Central memory CD8-positive, alpha-beta T cell (primary cell): ENCODE results near the gene UBB.
"Not testable (repeated sequence)": the region's sequence is repeated elsewhere in the genome, so short reads cannot be mapped to it uniquely, and the experiment has no call there.

Experiments
- ATAC-seq: fragments of 150-1000 bp; cut with Tn5 transposase; replicated peaks from 2 replicates; pipeline ENCODE4 v1.10.0; 2022; ENCODE audit warnings: mild to moderate bottlenecking, moderate FRiP score, moderate number of reproducible peaks; ENCODE audit not compliant: poor library complexity, severe bottlenecking; ENCODE audit errors: extremely low read depth
- DNase-seq, 2 donors: peaks; one replicate each; pipeline ENCODE4 v3.0.0; 2021; ENCODE audit warnings: low spot score in 2 of 2
- H3K27ac Mint-ChIP-seq: one replicate; pipeline ENCODE4 v1.8.0; 2022; ENCODE audit warnings: low read depth, mild to moderate bottlenecking, moderate library complexity, mixed read lengths
- H3K27me3 Mint-ChIP-seq: one replicate; pipeline ENCODE4 v1.8.0; 2022; ENCODE audit warnings: mixed read lengths
- H3K36me3 Mint-ChIP-seq: one replicate; pipeline ENCODE4 v1.8.0; 2022; ENCODE audit warnings: mild to moderate bottlenecking, moderate library complexity, mixed read lengths; ENCODE audit not compliant: insufficient read depth
- H3K4me1 Mint-ChIP-seq: one replicate; pipeline ENCODE4 v1.8.0; 2022; ENCODE audit warnings: mixed read lengths
- H3K4me3 Mint-ChIP-seq: one replicate; pipeline ENCODE4 v1.8.0; 2022; ENCODE audit warnings: mild to moderate bottlenecking, moderate library complexity, mixed read lengths
- H3K9me3 Mint-ChIP-seq: one replicate; pipeline ENCODE4 v1.8.0; 2022; ENCODE audit warnings: mixed read lengths

UBB gene

GRCh38 chr17:16383216-16383615, 2.3 kb downstream of the UBB start:
- peaks cover 53% of the 10 kb centered on the region for H3K4me1 Mint-ChIP-seq
- ATAC-seq, result no peak
- no peaks in the 10 kb centered on the region for H3K9me3 Mint-ChIP-seq
- no peak overlapping the region for H3K27ac Mint-ChIP-seq
- DNase-seq, result no peak
- H3K27me3 Mint-ChIP-seq, result no peaks in the 10 kb centered on the region
- peaks cover 37% of the 10 kb centered on the region for H3K36me3 Mint-ChIP-seq
- H3K4me3 Mint-ChIP-seq, result peak overlapping the region; percentile 93

GRCh38 chr17:16383772-16384287, 2.9 kb downstream of the UBB start:
- Mint-ChIP-seq H3K27ac (no peak overlapping the region), H3K27me3 (no peaks in the 10 kb centered on the region), H3K9me3 (no peaks in the 10 kb centered on the region), H3K4me1 (peaks cover 53% of the 10 kb centered on the region), H3K36me3 (peaks cover 37% of the 10 kb centered on the region), H3K4me3 (no peak overlapping the region)
- no peak for ATAC-seq
- DNase-seq, result no peak

GRCh38 chr17:16384557-16384956, 3.7 kb downstream of the UBB start:
- Mint-ChIP-seq H3K27me3 (no peaks in the 10 kb centered on the region), H3K4me1 (peaks cover 53% of the 10 kb centered on the region), H3K4me3 (no peak overlapping the region), H3K9me3 (no peaks in the 10 kb centered on the region), H3K36me3 (peaks cover 37% of the 10 kb centered on the region), H3K27ac (no peak overlapping the region)
- no peak for DNase-seq
- ATAC-seq, result no peak

GRCh38 chr17:16386126-16386507, 5.2 kb downstream of the UBB start:
- peak overlapping the region; percentile 83 for H3K27ac Mint-ChIP-seq
- not testable (repeated sequence) for ATAC-seq, H3K9me3 Mint-ChIP-seq, H3K27me3 Mint-ChIP-seq, DNase-seq
- peaks cover 28% of the 10 kb centered on the region for H3K36me3 Mint-ChIP-seq
- H3K4me1 Mint-ChIP-seq, result peaks cover 44% of the 10 kb centered on the region
- H3K4me3 Mint-ChIP-seq, result peak overlapping the region; percentile 82

- peaks cover 8% of the 10 kb centered on the region for H3K4me1 Mint-ChIP-seq
- no peak overlapping the region for H3K27ac Mint-ChIP-seq
- ATAC-seq (no peak), DNase-seq (no peak)
- H3K36me3 Mint-ChIP-seq, result no peaks in the 10 kb centered on the region
- H3K4me3 Mint-ChIP-seq, result no peak overlapping the region
- H3K27me3 Mint-ChIP-seq, result no peaks in the 10 kb centered on the region
- no peaks in the 10 kb centered on the region for H3K9me3 Mint-ChIP-seq
Measured at GRCh38 chr17:16391451-16391850, 10.6 kb downstream of the UBB start.

- H3K4me1 Mint-ChIP-seq, H3K9me3 Mint-ChIP-seq, DNase-seq, H3K27me3 Mint-ChIP-seq, ATAC-seq, H3K27ac Mint-ChIP-seq, H3K36me3 Mint-ChIP-seq, H3K4me3 Mint-ChIP-seq: not testable (repeated sequence)
Measured at GRCh38 chr17:16392491-16392890, 11.6 kb downstream of the UBB start.

- not testable (repeated sequence) for H3K36me3 Mint-ChIP-seq, H3K4me3 Mint-ChIP-seq, H3K4me1 Mint-ChIP-seq, ATAC-seq, DNase-seq, H3K27ac Mint-ChIP-seq, H3K9me3 Mint-ChIP-seq
- H3K27me3 Mint-ChIP-seq, result peaks cover 16% of the 10 kb centered on the region
Measured at GRCh38 chr17:16395887-16396286, 15.0 kb downstream of the UBB start.

- peaks cover 19% of the 10 kb centered on the region for H3K27me3 Mint-ChIP-seq
- not testable (repeated sequence) for ATAC-seq, H3K36me3 Mint-ChIP-seq, H3K4me1 Mint-ChIP-seq, H3K27ac Mint-ChIP-seq, DNase-seq, H3K4me3 Mint-ChIP-seq, H3K9me3 Mint-ChIP-seq
Measured at GRCh38 chr17:16396693-16397092, 15.8 kb downstream of the UBB start.

- Mint-ChIP-seq H3K4me3 (no peak overlapping the region), H3K27ac (no peak overlapping the region), H3K4me1 (peaks cover 5% of the 10 kb centered on the region), H3K9me3 (no peaks in the 10 kb centered on the region), H3K27me3 (peaks cover 19% of the 10 kb centered on the region), H3K36me3 (no peaks in the 10 kb centered on the region)
- no peak for ATAC-seq
- DNase-seq, result no peak
Measured at GRCh38 chr17:16398270-16399267, 17.7 kb downstream of the UBB start.

- H3K27me3 Mint-ChIP-seq, H3K36me3 Mint-ChIP-seq, DNase-seq, H3K27ac Mint-ChIP-seq, H3K4me3 Mint-ChIP-seq, H3K4me1 Mint-ChIP-seq, ATAC-seq, H3K9me3 Mint-ChIP-seq: not testable (repeated sequence)
Measured at GRCh38 chr17:16403847-16404246, 23.0 kb downstream of the UBB start.

GRCh38 chr17:16406742-16407674, 26.1 kb downstream of the UBB start:
- H3K27me3 Mint-ChIP-seq, result no peaks in the 10 kb centered on the region
- H3K27ac Mint-ChIP-seq, result peak overlapping the region; percentile 92
- peak overlapping the region; percentile 63 for H3K4me3 Mint-ChIP-seq
- no peaks in the 10 kb centered on the region for H3K36me3 Mint-ChIP-seq
- no peak for ATAC-seq
- H3K4me1 Mint-ChIP-seq, result peaks cover 6% of the 10 kb centered on the region
- no peak for DNase-seq
- H3K9me3 Mint-ChIP-seq, result no peaks in the 10 kb centered on the region

- H3K27ac Mint-ChIP-seq, result no peak overlapping the region
Measured at GRCh38 chr17:16407911-16408588, 27.2 kb downstream of the UBB start.

More at GRCh38 chr17:16407911-16408588, 27.2 kb downstream of the UBB start:
- DNase-seq (no peak), ATAC-seq (no peak)
- Mint-ChIP-seq H3K4me1 (peaks cover 6% of the 10 kb centered on the region), H3K4me3 (peak overlapping the region; percentile 63), H3K36me3 (no peaks in the 10 kb centered on the region), H3K9me3 (no peaks in the 10 kb centered on the region), H3K27me3 (no peaks in the 10 kb centered on the region)
